H9 (cell line): ENCODE measurements around the gene MAP4K3. TPM values are rescaled to one million over a fixed set of nuclear protein-coding genes. Genes with fewer than 3 reads are reported as not detected.

Experiments used
- DNase-seq: peaks from one replicate; pipeline ENCODE4 v3.0.0-alpha.2; 2017
- H2AFZ ChIP-seq: one replicate; pipeline ENCODE4 v1.6.1; 2013; ENCODE audit warnings: mild to moderate bottlenecking, low read length, control low read depth, moderate library complexity
- H2AK5ac ChIP-seq: 2 replicates; pipeline ENCODE4 v1.6.1; 2013; ENCODE audit warnings: low read length, control low read depth, mixed read lengths; ENCODE audit not compliant: insufficient read length
- H2BK120ac ChIP-seq: one replicate; pipeline ENCODE4 v1.6.1; 2013; ENCODE audit warnings: low read depth, mild to moderate bottlenecking, low read length, control low read depth, inconsistent platforms; ENCODE audit not compliant: poor library complexity, severe bottlenecking
- H2BK12ac ChIP-seq: 2 replicates; pipeline ENCODE4 v1.6.1; 2013; ENCODE audit warnings: low read length, control low read depth, mixed read lengths, low read depth; ENCODE audit not compliant: insufficient read length
- H2BK15ac ChIP-seq: 2 replicates; pipeline ENCODE4 v1.6.1; 2013; ENCODE audit warnings: low read depth, low read length, control low read depth
- H2BK20ac ChIP-seq: one replicate; pipeline ENCODE4 v1.6.1; 2013; ENCODE audit warnings: low read depth, mild to moderate bottlenecking, low read length, control low read depth, inconsistent platforms; ENCODE audit not compliant: poor library complexity, severe bottlenecking
- H2BK5ac ChIP-seq: 2 replicates; pipeline ENCODE4 v1.6.1; 2013; ENCODE audit warnings: low read length, control low read depth, mixed read lengths; ENCODE audit not compliant: insufficient read length
- H3K14ac ChIP-seq: 2 replicates; pipeline ENCODE4 v1.6.1; 2013; ENCODE audit warnings: low read length, control low read depth; ENCODE audit not compliant: insufficient read depth
- H3K18ac ChIP-seq: 2 replicates; pipeline ENCODE4 v1.6.1; 2013; ENCODE audit warnings: low read depth, mild to moderate bottlenecking, mixed read lengths, low read length, control low read depth; ENCODE audit not compliant: insufficient read length
- H3K23ac ChIP-seq: 2 replicates; pipeline ENCODE4 v1.6.1; 2013; ENCODE audit warnings: low read length, control low read depth, mixed read lengths, low read depth; ENCODE audit not compliant: insufficient read length
- H3K23me2 ChIP-seq: 2 replicates; pipeline ENCODE4 v1.6.1; 2013; ENCODE audit warnings: low read depth, mild to moderate bottlenecking, mixed read lengths, low read length, control low read depth; ENCODE audit not compliant: insufficient read length, poor library complexity, severe bottlenecking
- H3K27ac ChIP-seq: 2 replicates; pipeline ENCODE4 v1.5.1; 2013; ENCODE audit warnings: low read length, control low read depth, mixed read lengths, low read depth; ENCODE audit not compliant: insufficient read length
- H3K27me3 ChIP-seq: 2 replicates; pipeline ENCODE4 v1.6.1; 2013; ENCODE audit warnings: low read length, control low read depth, inconsistent platforms; ENCODE audit not compliant: insufficient read depth
- H3K4ac ChIP-seq: 2 replicates; pipeline ENCODE4 v1.6.1; 2013; ENCODE audit warnings: low read depth, mild to moderate bottlenecking, control low read depth, inconsistent platforms, low read length, moderate library complexity
- H3K4me1 ChIP-seq: 2 replicates; pipeline ENCODE4 v1.6.1; 2013; ENCODE audit warnings: low read length, control low read depth, inconsistent platforms; ENCODE audit not compliant: insufficient read depth
- H3K4me2 ChIP-seq: 2 replicates; pipeline ENCODE4 v1.6.1; 2013; ENCODE audit warnings: low read length, control low read depth, mixed read lengths; ENCODE audit not compliant: insufficient read length, insufficient read depth
- H3K56ac ChIP-seq: 2 replicates; pipeline ENCODE4 v1.6.1; 2013; ENCODE audit warnings: low read depth, mild to moderate bottlenecking, mixed read lengths, low read length, control low read depth; ENCODE audit not compliant: insufficient read length
- H3K79me1 ChIP-seq: 2 replicates; pipeline ENCODE4 v1.6.1; 2013; ENCODE audit warnings: low read depth, mild to moderate bottlenecking, moderate library complexity, low read length, control low read depth, inconsistent platforms; ENCODE audit not compliant: insufficient read depth, poor library complexity, severe bottlenecking
- H3K79me2 ChIP-seq: 2 replicates; pipeline ENCODE4 v1.6.1; 2013; ENCODE audit warnings: low read length, control low read depth, inconsistent platforms; ENCODE audit not compliant: insufficient read depth
- H3K9ac ChIP-seq: 2 replicates; pipeline ENCODE4 v1.6.1; 2013; ENCODE audit warnings: low read length, control low read depth, mixed read lengths; ENCODE audit not compliant: insufficient read length; ENCODE audit errors: extremely low read depth
- H3K9me3 ChIP-seq: one replicate; pipeline ENCODE4 v1.6.1; 2013; ENCODE audit warnings: low read depth, low read length, inconsistent platforms; ENCODE audit not compliant: control insufficient read depth
- H3T11ph ChIP-seq: one replicate; pipeline ENCODE4 v1.6.1; 2013; ENCODE audit warnings: mild to moderate bottlenecking, low read length, control low read depth, inconsistent platforms
- H4K20me1 ChIP-seq: one replicate; pipeline ENCODE4 v1.6.1; 2013; ENCODE audit not compliant: control insufficient read depth, insufficient read length, insufficient read depth
- H4K5ac ChIP-seq: 2 replicates; pipeline ENCODE4 v1.6.1; 2013; ENCODE audit warnings: low read depth, mild to moderate bottlenecking, mixed read lengths, low read length, control low read depth; ENCODE audit not compliant: insufficient read length
- H4K8ac ChIP-seq: replicated peaks from 2 replicates; pipeline ENCODE4 v1.6.1; 2013; ENCODE audit warnings: low read length, control low read depth, mixed read lengths, low read depth; ENCODE audit not compliant: insufficient read length
- H4K91ac ChIP-seq: 2 replicates; pipeline ENCODE4 v1.6.1; 2013; ENCODE audit warnings: low read depth, mild to moderate bottlenecking, moderate library complexity, mixed read lengths, low read length, control low read depth; ENCODE audit not compliant: insufficient read length
- H3K27ac Mint-ChIP-seq, 3 experiments: 2 replicates in 2 of 3; 3 replicates in 1 of 3; pipeline ENCODE4 v1.8.0; 2020 to 2021; ENCODE audit warnings: mixed read lengths in 3 of 3, mild to moderate bottlenecking in 1 of 3, moderate library complexity in 1 of 3
- H3K27me3 Mint-ChIP-seq: 2 replicates; pipeline ENCODE4 v1.8.0; 2021; ENCODE audit warnings: low read depth, mild to moderate bottlenecking, moderate library complexity, mixed read lengths
- H3K36me3 Mint-ChIP-seq, 3 experiments: 2 replicates in 2 of 3; 3 replicates in 1 of 3; pipeline ENCODE4 v1.8.0; 2020 to 2021; ENCODE audit warnings: low read depth in 3 of 3, mixed read lengths in 3 of 3; ENCODE audit not compliant: insufficient read depth in 1 of 3
- H3K4me1 Mint-ChIP-seq, 2 experiments: 2 replicates each; pipeline ENCODE4 v1.8.0; 2020; ENCODE audit warnings: mixed read lengths in 2 of 2
- H3K4me3 Mint-ChIP-seq, 2 experiments: 2 replicates in 1 of 2; 3 replicates in 1 of 2; pipeline ENCODE4 v1.8.0; 2020 to 2021; ENCODE audit warnings: mild to moderate bottlenecking in 2 of 2, mixed read lengths in 2 of 2, moderate library complexity in 1 of 2
- H3K9me3 Mint-ChIP-seq, 2 experiments: 2 replicates in 1 of 2; 3 replicates in 1 of 2; pipeline ENCODE4 v1.8.0; 2020; ENCODE audit warnings: mild to moderate bottlenecking in 2 of 2, mixed read lengths in 2 of 2, moderate library complexity in 1 of 2
- WGBS: extraction: QIAGEN DNeasy Blood & Tissue Kit; methylation state at CpG from one replicate; pipeline ENCODE4 v1.1.7; 2013; ENCODE audit warnings: missing lambda C conversion rate, low lambda C conversion rate, mixed read lengths; ENCODE audit not compliant: insufficient read length; ENCODE audit errors: extremely low coverage; 5-methylcytosine and 5-hydroxymethylcytosine counted together
- total RNA-seq: library from RNA; stranded (reverse); gene quantifications from 2 replicates; pipeline ENCODE4 v1.2.1, GENCODE V29; 2021
- TF ChIP-seq, protein P1 (sequence below): fragments of 200-600 bp; sonication (generic); conservative IDR thresholded peaks from 3 replicates; pipeline ENCODE4 v1.8.0; 2021; ENCODE audit warnings: antibody characterized with exemption, mild to moderate bottlenecking

Gene MAP4K3
- total RNA-seq, 1 experiment from 2014 or later: 37.9 TPM

DNA sequence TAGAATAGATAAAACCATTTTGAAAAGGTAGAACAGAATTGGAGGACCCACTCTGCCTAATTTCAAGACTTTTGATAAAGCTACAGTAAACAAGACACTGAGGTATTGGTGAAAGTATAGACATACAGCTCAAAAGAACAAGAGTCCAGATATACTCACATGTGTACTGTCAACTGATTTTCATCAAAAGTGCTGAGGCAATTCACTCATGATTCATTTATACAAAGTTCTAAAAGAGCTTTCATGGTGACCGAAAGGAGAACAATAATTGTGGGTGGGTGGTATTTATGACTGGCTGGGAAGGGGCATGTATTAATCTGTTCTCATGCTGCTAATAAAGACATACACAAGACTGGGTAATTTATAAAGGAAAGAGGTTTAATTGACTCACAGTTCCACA, 7.3 kb downstream of the MAP4K3 start:
- TF ChIP-seq, protein P1, sequence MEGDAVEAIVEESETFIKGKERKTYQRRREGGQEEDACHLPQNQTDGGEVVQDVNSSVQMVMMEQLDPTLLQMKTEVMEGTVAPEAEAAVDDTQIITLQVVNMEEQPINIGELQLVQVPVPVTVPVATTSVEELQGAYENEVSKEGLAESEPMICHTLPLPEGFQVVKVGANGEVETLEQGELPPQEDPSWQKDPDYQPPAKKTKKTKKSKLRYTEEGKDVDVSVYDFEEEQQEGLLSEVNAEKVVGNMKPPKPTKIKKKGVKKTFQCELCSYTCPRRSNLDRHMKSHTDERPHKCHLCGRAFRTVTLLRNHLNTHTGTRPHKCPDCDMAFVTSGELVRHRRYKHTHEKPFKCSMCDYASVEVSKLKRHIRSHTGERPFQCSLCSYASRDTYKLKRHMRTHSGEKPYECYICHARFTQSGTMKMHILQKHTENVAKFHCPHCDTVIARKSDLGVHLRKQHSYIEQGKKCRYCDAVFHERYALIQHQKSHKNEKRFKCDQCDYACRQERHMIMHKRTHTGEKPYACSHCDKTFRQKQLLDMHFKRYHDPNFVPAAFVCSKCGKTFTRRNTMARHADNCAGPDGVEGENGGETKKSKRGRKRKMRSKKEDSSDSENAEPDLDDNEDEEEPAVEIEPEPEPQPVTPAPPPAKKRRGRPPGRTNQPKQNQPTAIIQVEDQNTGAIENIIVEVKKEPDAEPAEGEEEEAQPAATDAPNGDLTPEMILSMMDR: no peak
- Mint-ChIP-seq H3K4me1 (peaks cover 76 to 78% of the 10 kb centered on the region in 2 experiments), H3K27ac (peak overlapping the region in 1 of 3 experiments; percentile 25; a peak in 2 of 7 replicates), H3K4me3 (peak overlapping the region in 1 of 2 experiments; percentile 9; a peak in 1 of 5 replicates), H3K36me3 (peaks cover 0 to 2% (median 0%) of the 10 kb centered on the region in 3 experiments; a peak in 2 of 7 replicates), H3K27me3 (no peaks in the 10 kb centered on the region), H3K9me3 (no peaks in the 10 kb centered on the region)
- Histone ChIP-seq H3K27ac (no peak overlapping the region), H3K4me2 (no peak overlapping the region), H2BK20ac (no peak overlapping the region), H3K79me2 (peaks cover 38% of the 10 kb centered on the region), H3K4ac (no peak overlapping the region), H4K8ac (no peak overlapping the region), H3K9me3 (no peaks in the 10 kb centered on the region), H2BK12ac (no peak overlapping the region), H3K18ac (no peak overlapping the region), H2BK5ac (no peak overlapping the region), H3K9ac (no peak overlapping the region), H2AFZ (no peak overlapping the region), H3K56ac (no peak overlapping the region), H3K14ac (no peak overlapping the region), H2AK5ac (no peak overlapping the region), H3K4me1 (peaks cover 16% of the 10 kb centered on the region), H3K79me1 (peaks cover 8% of the 10 kb centered on the region), H3K23ac (no peak overlapping the region), H4K91ac (no peak overlapping the region), H2BK15ac (no peak overlapping the region), H4K20me1 (no peaks in the 10 kb centered on the region), H3T11ph (no peak overlapping the region), H2BK120ac (no peak overlapping the region), H3K23me2 (no peaks in the 10 kb centered on the region), H3K27me3 (no peaks in the 10 kb centered on the region), H4K5ac (no peak overlapping the region)
- DNase-seq: no peak
- WGBS: no CpG with 5 or more reads among the region's 1 CpG
